SK-N-SH (cell line): ENCODE measurements around the gene PSMA3. TPM values are rescaled to one million over a fixed set of nuclear protein-coding genes. Genes with fewer than 3 reads are reported as not detected.

Experiments
- CTCF ChIA-PET: fragments of 300-600, 350-600 bp; formaldehyde crosslinking; extraction: SDS; loops from one replicate; lab custom pipeline; 2021; lab: Yijun Ruan, JAX
- POLR2A ChIA-PET: fragments of 350-600 bp; sonication (Branson Sonifier 250); formaldehyde crosslinking; extraction: SDS; loops from one replicate; lab custom pipeline; 2020; ENCODE audit warnings: antibody characterized with exemption, inconsistent platforms; lab: Yijun Ruan, JAX
- DNase-seq: peaks from one replicate; pipeline ENCODE4 v3.0.0; 2012
- H2AFZ ChIP-seq: fragments of 200-600 bp; sonication (generic); 2 replicates; pipeline ENCODE4 v1.8.1; 2016; ENCODE audit warnings: antibody characterized with exemption, mild to moderate bottlenecking, low read depth
- H3F3A ChIP-seq: fragments of 200-600 bp; sonication (generic); replicated peaks from 2 replicates; pipeline ENCODE3; 2016; ENCODE audit warnings: antibody characterized with exemption, mild to moderate bottlenecking; ENCODE audit not compliant: insufficient read depth
- H3K27ac ChIP-seq, 2 experiments: fragments of 200-500 bp in 1 of 2; fragments of 200-600 bp in 1 of 2; sonication (Bioruptor generic) in 1 of 2; sonication (generic), shearing (Covaris generic) in 1 of 2; 2 replicates each; pipeline versions ENCODE4 v1.5.1 to v1.6.1; 2014 to 2016; ENCODE audit warnings: low read depth in 2 of 2, inconsistent platforms in 1 of 2, low read length in 1 of 2, mild to moderate bottlenecking in 1 of 2, mixed read lengths in 1 of 2
- H3K27me3 ChIP-seq: fragments of 200-600 bp; sonication (generic), shearing (Covaris generic); 2 replicates; pipeline ENCODE4 v1.6.1; 2016; ENCODE audit warnings: mixed run types; ENCODE audit not compliant: insufficient read depth
- H3K36me3 ChIP-seq, 2 experiments: fragments of 200-500 bp in 1 of 2; fragments of 200-600 bp in 1 of 2; sonication (Bioruptor generic) in 1 of 2; sonication (generic) in 1 of 2; replicated peaks in 1 of 2; 2 replicates each; pipeline versions ENCODE3 to v1.5.1; 2014 to 2016; ENCODE audit warnings: low read length in 1 of 2, mild to moderate bottlenecking in 1 of 2; ENCODE audit not compliant: insufficient read depth in 2 of 2, control insufficient read depth in 1 of 2
- H3K4me1 ChIP-seq, 2 experiments: fragments of 200-500 bp in 1 of 2; fragments of 200-600 bp in 1 of 2; sonication (Bioruptor generic) in 1 of 2; sonication (generic), shearing (Covaris generic) in 1 of 2; 2 replicates each; pipeline versions ENCODE4 v1.5.1 to v1.6.1; 2014 to 2016; ENCODE audit warnings: low read depth in 1 of 2, low read length in 1 of 2, mixed run types in 1 of 2; ENCODE audit not compliant: insufficient read depth in 2 of 2, control insufficient read depth in 1 of 2
- H3K4me2 ChIP-seq: fragments of 200-600 bp; sonication (generic), shearing (Covaris generic); 2 replicates; pipeline ENCODE4 v1.6.1; 2017; ENCODE audit warnings: mixed run types
- H3K4me3 ChIP-seq, 2 experiments: fragments of 200-500 bp in 1 of 2; fragments of 200-600 bp in 1 of 2; sonication (Bioruptor generic) in 1 of 2; sonication (generic), shearing (Covaris generic) in 1 of 2; 2 replicates each; pipeline versions ENCODE4 v1.5.1 to v1.8.1; 2014 to 2016; ENCODE audit warnings: low read depth in 2 of 2, inconsistent platforms in 1 of 2, low read length in 1 of 2, mild to moderate bottlenecking in 1 of 2, mixed read lengths in 1 of 2, moderate library complexity in 1 of 2
- H3K79me2 ChIP-seq: fragments of 200-600 bp; sonication (generic); 2 replicates; pipeline ENCODE4 v1.8.1; 2017; ENCODE audit warnings: mild to moderate bottlenecking; ENCODE audit not compliant: insufficient read depth
- H3K9ac ChIP-seq: fragments of 200-600 bp; sonication (generic); 2 replicates; pipeline ENCODE4 v1.6.1; 2017; ENCODE audit warnings: mixed run types
- H3K9me2 ChIP-seq: fragments of 200-600 bp; sonication (generic); 2 replicates; pipeline ENCODE4 v1.6.1; 2017; ENCODE audit warnings: mixed run types
- H3K9me3 ChIP-seq: fragments of 200-600 bp; sonication (generic); 2 replicates; pipeline ENCODE4 v1.6.1; 2017; ENCODE audit warnings: mixed run types, mild to moderate bottlenecking, moderate library complexity
- H4K20me1 ChIP-seq: fragments of 200-600 bp; sonication (generic); 2 replicates; pipeline ENCODE4 v1.6.1; 2017; ENCODE audit warnings: mild to moderate bottlenecking, mixed run types; ENCODE audit not compliant: insufficient read depth
- EZH2phosphoT487 ChIP-seq: fragments of 200-600 bp; sonication (generic); IDR thresholded peaks from 2 replicates; pipeline ENCODE4 v1.6.1; 2017; ENCODE audit warnings: low read depth, mixed run types, mild to moderate bottlenecking, antibody characterized with exemption, moderate library complexity, borderline replicate concordance
- FOSL2 ChIP-seq: IDR thresholded peaks from 2 replicates; pipeline ENCODE4 v1.4.0; 2012; ENCODE audit warnings: low read depth, mild to moderate bottlenecking, moderate library complexity, borderline replicate concordance
- FOXJ3 ChIP-seq: sonication (generic); formaldehyde crosslinking; IDR thresholded peaks from 2 replicates; pipeline ENCODE4 v1.5.1; 2020; ENCODE audit warnings: mild to moderate bottlenecking, missing genetic modification reagents
- FOXM1 ChIP-seq: IDR thresholded peaks from 2 replicates; pipeline ENCODE4 v1.4.0; 2012; ENCODE audit warnings: low read depth, mild to moderate bottlenecking
- GATA2 ChIP-seq: sonication (generic); formaldehyde crosslinking; IDR thresholded peaks from 2 replicates; pipeline ENCODE4 v1.5.0; 2020; ENCODE audit warnings: mild to moderate bottlenecking, missing genetic modification reagents
- IRF3 ChIP-seq: fragments of 150-350 bp; IDR thresholded peaks from 2 replicates; pipeline ENCODE4 v1.6.1; 2016; ENCODE audit warnings: mild to moderate bottlenecking, low read depth, low read length
- MEF2A ChIP-seq: IDR thresholded peaks from 2 replicates; pipeline ENCODE4 v1.4.0; 2012; ENCODE audit warnings: low read depth, borderline replicate concordance
- MXI1 ChIP-seq: IDR thresholded peaks from 2 replicates; pipeline ENCODE4 v1.6.1; 2012; ENCODE audit warnings: mild to moderate bottlenecking, low read depth, low read length, improper control_type of control experiment
- POLR2AphosphoS5 ChIP-seq: IDR thresholded peaks from 2 replicates; pipeline ENCODE4 v1.6.1; 2012; ENCODE audit warnings: low read depth, low read length
- RAD21 ChIP-seq: IDR thresholded peaks from 2 replicates; pipeline ENCODE4 v1.6.1; 2012; ENCODE audit warnings: mild to moderate bottlenecking, low read length
- RFX5 ChIP-seq: IDR thresholded peaks from 2 replicates; pipeline ENCODE4 v1.6.1; 2012; ENCODE audit warnings: mild to moderate bottlenecking, improper control_type of control experiment, low read length
- SIN3A ChIP-seq: IDR thresholded peaks from 2 replicates; pipeline ENCODE4 v1.6.1; 2012; ENCODE audit warnings: low read depth, mild to moderate bottlenecking, low read length, moderate library complexity, borderline replicate concordance
- TAF1 ChIP-seq: IDR thresholded peaks from 2 replicates; pipeline ENCODE4 v1.6.1; 2012; ENCODE audit warnings: low read depth, mild to moderate bottlenecking, low read length, moderate library complexity, borderline replicate concordance
- TCF12 ChIP-seq: IDR thresholded peaks from 2 replicates; pipeline ENCODE4 v1.4.0; 2012
- WGBS: methylation state at CpG from one replicate; pipeline ENCODE4 v1.1.6; 2017; ENCODE audit warnings: low lambda C conversion rate; 5-methylcytosine and 5-hydroxymethylcytosine counted together
- polyA plus RNA-seq, 3 experiments: library from polyadenylated mRNA; depleted of rRNA; stranded (reverse); fragments of >200 nt; gene quantifications; 2 replicates each; pipeline ENCODE4 v1.2.3, GENCODE V29; 2012
- TF ChIP-seq, protein P1 (sequence below): IDR thresholded peaks from 2 replicates; pipeline ENCODE4 v1.4.0; 2012; ENCODE audit warnings: low read depth
- TF ChIP-seq, protein P2 (sequence below): fragments of 150-350 bp; IDR thresholded peaks from 2 replicates; pipeline ENCODE4 v1.6.1; 2017; ENCODE audit warnings: antibody characterized with exemption, low read length, low read depth, borderline replicate concordance

The PSMA3 gene
- polyA plus RNA-seq, 1 of the 3 experiments (the other 2 are of a cell fraction) = 203 TPM

DNA sequence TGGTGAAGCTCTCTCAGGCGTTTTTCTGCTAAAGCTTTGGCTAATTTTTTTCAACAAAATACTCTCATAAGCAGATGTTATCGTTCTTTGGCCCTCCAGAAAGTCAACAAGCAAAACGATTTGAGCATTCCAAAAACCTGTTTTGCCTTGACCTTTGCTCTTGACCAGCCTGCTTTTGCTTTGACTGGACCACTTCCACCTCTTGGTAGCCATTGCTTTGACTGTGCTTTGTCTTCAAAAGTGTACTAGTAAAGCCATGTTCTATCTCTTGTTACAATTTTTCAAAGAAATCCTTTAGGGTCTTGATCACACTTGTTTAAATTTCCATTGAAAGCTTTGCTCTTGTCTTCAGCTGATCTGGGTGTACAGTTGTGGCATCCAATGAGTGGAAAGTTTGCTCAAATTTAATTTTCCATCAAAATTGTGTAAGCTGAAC is 43.0 kb downstream of the PSMA3 start:
- ChIA-PET POLR2A (no interaction called here), CTCF (interaction anchor here (1.2 kb wide), 1 partner anchor 10 kb away, joined by 3 read pairs; no protein-coding TSS in a partner anchor)
- Histone ChIP-seq H3K4me1 (peaks cover 7 to 9% of the 10 kb centered on the region in 2 experiments; a peak in 3 of 4 replicates), H3K79me2 (peaks cover 100% of the 10 kb centered on the region), H3K27me3 (no peaks in the 10 kb centered on the region), H3K9me2 (no peaks in the 10 kb centered on the region), H4K20me1 (peaks cover 20% of the 10 kb centered on the region), H2AFZ (no peak overlapping the region), H3K9ac (no peak overlapping the region), H3K9me3 (no peaks in the 10 kb centered on the region), H3K27ac (peak overlapping the region; percentile 34 to 83; a peak in 3 of 4 replicates), H3F3A (peaks cover 13% of the 10 kb centered on the region), H3K4me2 (no peak overlapping the region), H3K4me3 (no peak overlapping the region), H3K36me3 (peaks cover 74 to 91% of the 10 kb centered on the region in 2 experiments)
- 69% methylated on average over 3 of the region's 3 CpGs for WGBS
- TF ChIP-seq POLR2AphosphoS5 (no peak), TAF1 (no peak), FOXM1 (no peak), MEF2A (no peak), RAD21 (no peak), GATA2 (CRISPR knock-in tag) (no peak), RFX5 (no peak), MXI1 (no peak), TCF12 (no peak), FOSL2 (no peak), FOXJ3 (no peak), SIN3A (no peak), IRF3 (no peak), EZH2phosphoT487 (no peak)
- TF ChIP-seq, protein P1, sequence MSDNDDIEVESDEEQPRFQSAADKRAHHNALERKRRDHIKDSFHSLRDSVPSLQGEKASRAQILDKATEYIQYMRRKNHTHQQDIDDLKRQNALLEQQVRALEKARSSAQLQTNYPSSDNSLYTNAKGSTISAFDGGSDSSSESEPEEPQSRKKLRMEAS = no peak
- TF ChIP-seq, protein P2, sequence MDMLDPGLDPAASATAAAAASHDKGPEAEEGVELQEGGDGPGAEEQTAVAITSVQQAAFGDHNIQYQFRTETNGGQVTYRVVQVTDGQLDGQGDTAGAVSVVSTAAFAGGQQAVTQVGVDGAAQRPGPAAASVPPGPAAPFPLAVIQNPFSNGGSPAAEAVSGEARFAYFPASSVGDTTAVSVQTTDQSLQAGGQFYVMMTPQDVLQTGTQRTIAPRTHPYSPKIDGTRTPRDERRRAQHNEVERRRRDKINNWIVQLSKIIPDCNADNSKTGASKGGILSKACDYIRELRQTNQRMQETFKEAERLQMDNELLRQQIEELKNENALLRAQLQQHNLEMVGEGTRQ = no peak
- no peak for DNase-seq
